ENCODE measurements around the gene BEGAIN. TPM values are rescaled to one million over a fixed set of nuclear protein-coding genes. Genes with fewer than 3 reads are reported as not detected.

BEGAIN gene, protein sequence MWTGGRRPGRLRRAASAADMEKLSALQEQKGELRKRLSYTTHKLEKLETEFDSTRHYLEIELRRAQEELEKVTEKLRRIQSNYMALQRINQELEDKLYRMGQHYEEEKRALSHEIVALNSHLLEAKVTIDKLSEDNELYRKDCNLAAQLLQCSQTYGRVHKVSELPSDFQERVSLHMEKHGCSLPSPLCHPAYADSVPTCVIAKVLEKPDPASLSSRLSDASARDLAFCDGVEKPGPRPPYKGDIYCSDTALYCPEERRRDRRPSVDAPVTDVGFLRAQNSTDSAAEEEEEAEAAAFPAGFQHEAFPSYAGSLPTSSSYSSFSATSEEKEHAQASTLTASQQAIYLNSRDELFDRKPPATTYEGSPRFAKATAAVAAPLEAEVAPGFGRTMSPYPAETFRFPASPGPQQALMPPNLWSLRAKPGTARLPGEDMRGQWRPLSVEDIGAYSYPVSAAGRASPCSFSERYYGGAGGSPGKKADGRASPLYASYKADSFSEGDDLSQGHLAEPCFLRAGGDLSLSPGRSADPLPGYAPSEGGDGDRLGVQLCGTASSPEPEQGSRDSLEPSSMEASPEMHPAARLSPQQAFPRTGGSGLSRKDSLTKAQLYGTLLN
- total RNA-seq: 0.22 TPM in 1 of 2 replicates, not detected in the other

DNA sequence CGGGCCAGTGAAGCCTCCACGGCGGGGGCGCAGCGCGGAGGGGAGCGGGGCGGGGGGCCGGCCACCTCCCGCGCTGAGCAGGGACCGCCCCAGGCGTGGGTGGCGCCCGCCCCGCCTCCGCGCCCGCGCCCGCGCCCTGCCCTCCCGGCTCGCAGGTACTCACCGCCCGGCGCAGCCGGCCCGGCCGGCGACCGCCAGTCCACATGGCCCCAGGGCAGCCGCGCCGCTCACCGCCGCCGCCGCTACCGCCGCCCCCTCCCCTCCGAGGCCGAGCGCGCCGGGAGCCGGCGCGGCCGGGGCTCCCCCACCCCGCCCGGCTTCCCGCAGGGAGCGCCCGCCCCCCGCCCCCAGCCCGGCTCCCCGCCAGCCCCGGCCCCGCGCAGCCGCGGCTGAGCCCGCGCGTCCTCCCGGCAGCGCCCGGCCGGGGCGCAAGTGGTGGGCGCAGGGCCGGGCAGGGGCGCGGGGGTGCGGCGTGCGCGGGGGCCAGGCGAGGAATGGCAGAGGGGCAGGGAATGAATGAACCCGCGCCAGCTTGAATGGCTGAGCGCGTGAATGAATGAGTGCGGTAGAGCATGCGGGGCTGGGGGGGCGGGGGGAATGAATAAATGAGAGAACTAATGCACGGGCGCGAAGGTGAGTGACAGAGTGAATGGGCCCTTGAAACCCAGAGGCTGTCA lies at the start of gene BEGAIN:
Gene BEGAIN, minus strand, starts transcription at position 332 of the 677 bp plus-strand sequence. Its CDS starts 127 bp downstream, at position 205.

Small RNA genes within 50 kb of the gene (small RNA-seq; reads per million reads assigned to genes)
- not detected for gene RN7SKP92

Other genes starting within 250 kb of the BEGAIN start
- gene WDR25, start 210.9 kb downstream of the BEGAIN start, total RNA-seq: 8.1 and 12.3 TPM in 2 replicates
- gene DLK1, start 139.5 kb upstream of the BEGAIN start, total RNA-seq: not detected in 2 replicates
- gene MEG3, start 238.7 kb upstream of the BEGAIN start, total RNA-seq: 12.7 and 29.7 TPM in 2 replicates

Data from thoracic aorta endothelial cell (primary cell).